Stimulated activated CD8-positive, alpha-beta memory T cell treated with anti-CD3 and anti-CD28 coated beads, Interleukin-15, amount 100 ng/mL, for 1 hour (primary cell): ENCODE measurements around the gene EHD4.

Source experiments
- DNase-seq: peaks from one replicate; pipeline ENCODE4 v3.0.0-alpha.2; 2020; ENCODE audit warnings: low read depth

The EHD4 gene

GRCh38 chr15:41880156-41880877, 92.0 kb downstream of the EHD4 start:
- no peak for DNase-seq

- DNase-seq: no peak
These were observed 93.0 kb downstream of the EHD4 start for GRCh38 chr15:41879321-41879845.

- DNase-seq: no peak
These were observed 94.0 kb downstream of the EHD4 start for GRCh38 chr15:41878355-41878699.

- no peak for DNase-seq
These were observed 94.6 kb downstream of the EHD4 start for GRCh38 chr15:41877631-41878354.

GRCh38 chr15:41876689-41877088, 95.7 kb downstream of the EHD4 start:
- DNase-seq: no peak

- no peak for DNase-seq
These were observed 96.3 kb downstream of the EHD4 start for GRCh38 chr15:41876007-41876406.

- DNase-seq: no peak
These were observed 97.6 kb downstream of the EHD4 start for GRCh38 chr15:41874736-41875135.

- no peak for DNase-seq
These were observed 98.6 kb downstream of the EHD4 start for GRCh38 chr15:41873711-41874110.

- no peak for DNase-seq
These were observed 100.1 kb downstream of the EHD4 start for GRCh38 chr15:41872166-41872747.

- DNase-seq: no peak
These were observed 101.0 kb downstream of the EHD4 start for GRCh38 chr15:41871175-41871905.

- no peak for DNase-seq
These were observed 101.7 kb downstream of the EHD4 start for GRCh38 chr15:41870689-41871081.

GRCh38 chr15:41869770-41870688, 102.3 kb downstream of the EHD4 start:
- DNase-seq: no peak

GRCh38 chr15:41868321-41868720, 104.0 kb downstream of the EHD4 start:
- no peak for DNase-seq

GRCh38 chr15:41866872-41867579, 105.3 kb downstream of the EHD4 start:
- no peak for DNase-seq

- DNase-seq: no peak
These were observed 106.1 kb downstream of the EHD4 start for GRCh38 chr15:41866263-41866703.

- no peak for DNase-seq
These were observed 106.8 kb downstream of the EHD4 start for GRCh38 chr15:41865490-41866055.

- no peak for DNase-seq
These were observed 109.7 kb downstream of the EHD4 start for GRCh38 chr15:41862515-41863116.

GRCh38 chr15:41861736-41862356, 110.5 kb downstream of the EHD4 start:
- DNase-seq: no peak

GRCh38 chr15:41860049-41860828, 112.1 kb downstream of the EHD4 start:
- no peak for DNase-seq
